Epithelial cell of alveolus of lung (primary cell): Measurements from ENCODE around the gene BTBD16. TPM values are rescaled to one million over a fixed set of nuclear protein-coding genes. Genes with fewer than 3 reads are reported as not detected.

Experiments used
- total RNA-seq: library from RNA; depleted of rRNA; stranded (reverse); fragments of >200 nt; gene quantifications from 2 replicates; pipeline ENCODE4 v1.2.1, GENCODE V29; 2015

The BTBD16 gene
- not detected in 2 replicates for total RNA-seq

GRCh38 chr10:122271076-122271475, at the start of gene BTBD16:
Gene BTBD16, plus strand, starts transcription at chr10:122271296. Its CDS starts 3,786 bp downstream, at chr10:122275082.

GRCh38 chr10:122374237-122374858, 103.3 kb downstream of the BTBD16 start, which contains the start of gene PLEKHA1:
Gene PLEKHA1, plus strand, starts transcription at chr10:122374708. Its CDS starts 18,493 bp downstream, at chr10:122393201.

Other genes with a start within 250 kb of the BTBD16 start
- gene PLEKHA1, start 103.4 kb downstream of the BTBD16 start, total RNA-seq: 9.7 and 15.9 TPM in 2 replicates
- not detected in 2 replicates for gene ARMS2, start 183.4 kb downstream of the BTBD16 start, total RNA-seq
- 93.3 and 208 TPM in 2 replicates for gene HTRA1, start 190.3 kb downstream of the BTBD16 start, total RNA-seq